Panc1 (cell line): ENCODE data around the gene BTRC.

Experiments
- POLR2AphosphoS5 ChIP-seq: IDR thresholded peaks from 2 replicates; pipeline ENCODE4 v1.6.1; 2012; ENCODE audit warnings: mild to moderate bottlenecking, low read depth, low read length, moderate library complexity
- SIN3A ChIP-seq: IDR thresholded peaks from 2 replicates; pipeline ENCODE4 v1.6.1; 2012; ENCODE audit warnings: low read depth, mild to moderate bottlenecking, low read length, moderate library complexity, borderline replicate concordance; ENCODE audit not compliant: insufficient read depth
- TCF7L2 ChIP-seq: IDR thresholded peaks from 2 replicates; pipeline ENCODE4 v1.6.1; 2011; ENCODE audit warnings: mild to moderate bottlenecking, low read depth, low read length, inconsistent platforms
- TF ChIP-seq, protein P1 (sequence below): fragments of 450-650 bp; IDR thresholded peaks from 2 replicates; pipeline ENCODE4 v1.5.1; 2017; ENCODE audit warnings: mild to moderate bottlenecking
- TF ChIP-seq, protein P2 (sequence below), 2 experiments: IDR thresholded peaks; 2 replicates each; pipeline ENCODE4 v1.6.1; 2011 to 2012; ENCODE audit warnings: low read depth in 2 of 2, control low read depth in 1 of 2, low read length in 1 of 2, mild to moderate bottlenecking in 1 of 2, moderate library complexity in 1 of 2; ENCODE audit not compliant: insufficient read depth in 1 of 2

DNA sequence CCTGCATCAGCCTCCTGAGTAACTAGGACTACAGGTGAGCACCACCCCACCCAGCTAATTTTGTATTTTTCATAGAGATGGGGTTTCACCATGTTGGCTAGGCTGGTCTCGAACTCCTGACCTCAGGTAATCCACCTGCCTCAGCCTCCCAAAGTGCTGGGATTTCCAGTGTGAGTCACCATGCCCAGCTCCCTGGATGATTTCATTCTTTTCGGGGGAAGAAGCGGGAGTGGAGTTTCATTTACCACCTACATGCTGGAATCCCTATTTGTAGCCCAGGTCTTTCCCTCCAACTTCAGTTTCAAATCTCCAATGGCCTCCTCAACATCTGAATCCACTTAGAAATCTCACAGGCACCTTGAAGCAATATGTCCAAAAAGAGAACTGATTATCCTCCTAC lies 2.9 kb upstream of the BTRC start:
- TF ChIP-seq, protein P1, sequence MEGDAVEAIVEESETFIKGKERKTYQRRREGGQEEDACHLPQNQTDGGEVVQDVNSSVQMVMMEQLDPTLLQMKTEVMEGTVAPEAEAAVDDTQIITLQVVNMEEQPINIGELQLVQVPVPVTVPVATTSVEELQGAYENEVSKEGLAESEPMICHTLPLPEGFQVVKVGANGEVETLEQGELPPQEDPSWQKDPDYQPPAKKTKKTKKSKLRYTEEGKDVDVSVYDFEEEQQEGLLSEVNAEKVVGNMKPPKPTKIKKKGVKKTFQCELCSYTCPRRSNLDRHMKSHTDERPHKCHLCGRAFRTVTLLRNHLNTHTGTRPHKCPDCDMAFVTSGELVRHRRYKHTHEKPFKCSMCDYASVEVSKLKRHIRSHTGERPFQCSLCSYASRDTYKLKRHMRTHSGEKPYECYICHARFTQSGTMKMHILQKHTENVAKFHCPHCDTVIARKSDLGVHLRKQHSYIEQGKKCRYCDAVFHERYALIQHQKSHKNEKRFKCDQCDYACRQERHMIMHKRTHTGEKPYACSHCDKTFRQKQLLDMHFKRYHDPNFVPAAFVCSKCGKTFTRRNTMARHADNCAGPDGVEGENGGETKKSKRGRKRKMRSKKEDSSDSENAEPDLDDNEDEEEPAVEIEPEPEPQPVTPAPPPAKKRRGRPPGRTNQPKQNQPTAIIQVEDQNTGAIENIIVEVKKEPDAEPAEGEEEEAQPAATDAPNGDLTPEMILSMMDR = no peak
- TF ChIP-seq TCF7L2 = no peak
- no peak for TF ChIP-seq POLR2AphosphoS5
- no peak for TF ChIP-seq SIN3A
- TF ChIP-seq, protein P2, sequence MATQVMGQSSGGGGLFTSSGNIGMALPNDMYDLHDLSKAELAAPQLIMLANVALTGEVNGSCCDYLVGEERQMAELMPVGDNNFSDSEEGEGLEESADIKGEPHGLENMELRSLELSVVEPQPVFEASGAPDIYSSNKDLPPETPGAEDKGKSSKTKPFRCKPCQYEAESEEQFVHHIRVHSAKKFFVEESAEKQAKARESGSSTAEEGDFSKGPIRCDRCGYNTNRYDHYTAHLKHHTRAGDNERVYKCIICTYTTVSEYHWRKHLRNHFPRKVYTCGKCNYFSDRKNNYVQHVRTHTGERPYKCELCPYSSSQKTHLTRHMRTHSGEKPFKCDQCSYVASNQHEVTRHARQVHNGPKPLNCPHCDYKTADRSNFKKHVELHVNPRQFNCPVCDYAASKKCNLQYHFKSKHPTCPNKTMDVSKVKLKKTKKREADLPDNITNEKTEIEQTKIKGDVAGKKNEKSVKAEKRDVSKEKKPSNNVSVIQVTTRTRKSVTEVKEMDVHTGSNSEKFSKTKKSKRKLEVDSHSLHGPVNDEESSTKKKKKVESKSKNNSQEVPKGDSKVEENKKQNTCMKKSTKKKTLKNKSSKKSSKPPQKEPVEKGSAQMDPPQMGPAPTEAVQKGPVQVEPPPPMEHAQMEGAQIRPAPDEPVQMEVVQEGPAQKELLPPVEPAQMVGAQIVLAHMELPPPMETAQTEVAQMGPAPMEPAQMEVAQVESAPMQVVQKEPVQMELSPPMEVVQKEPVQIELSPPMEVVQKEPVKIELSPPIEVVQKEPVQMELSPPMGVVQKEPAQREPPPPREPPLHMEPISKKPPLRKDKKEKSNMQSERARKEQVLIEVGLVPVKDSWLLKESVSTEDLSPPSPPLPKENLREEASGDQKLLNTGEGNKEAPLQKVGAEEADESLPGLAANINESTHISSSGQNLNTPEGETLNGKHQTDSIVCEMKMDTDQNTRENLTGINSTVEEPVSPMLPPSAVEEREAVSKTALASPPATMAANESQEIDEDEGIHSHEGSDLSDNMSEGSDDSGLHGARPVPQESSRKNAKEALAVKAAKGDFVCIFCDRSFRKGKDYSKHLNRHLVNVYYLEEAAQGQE (IDR thresholded peaks at IDR 0.05; ENCODE audit: insufficient read depth in 1 of 2, low read depth in 2 of 2, low read length in 1 of 2) = no peak
